COLO668 (cell line): ENCODE data around the gene POTEB2.
"Not testable (repeated sequence)": the region's sequence is repeated elsewhere in the genome, so short reads cannot be mapped to it uniquely, and the experiment has no call there.

ENCODE experiments used
- DNase-seq: peaks from one replicate; lab custom pipeline; 2025; ENCODE audit not compliant: unreplicated experiment; lab: John Stamatoyannopoulos, UW

Gene POTEB2

DNA sequence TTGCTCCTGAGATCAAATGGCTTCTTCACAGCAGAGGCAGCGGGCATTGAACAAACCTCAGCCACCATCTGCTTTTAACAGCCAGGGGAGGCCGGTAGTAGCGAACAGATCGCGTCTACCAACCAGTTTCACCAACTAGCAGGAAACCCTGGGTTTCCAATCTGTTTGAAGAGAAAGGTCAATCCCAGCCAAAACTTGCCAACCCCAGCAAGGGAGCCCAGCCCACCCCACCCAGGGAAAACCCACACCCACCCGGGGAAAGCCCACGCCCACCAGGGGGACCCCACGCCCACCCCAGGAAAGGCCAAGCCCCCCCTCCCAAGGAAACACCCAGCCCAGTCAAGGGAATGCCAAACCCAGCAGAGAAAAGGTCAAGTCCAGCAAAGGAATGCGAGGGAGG is at the start of gene POTEB2:
POTEB2 (minus strand) TSS at position 101 of the 400 bp plus-strand sequence; CDS start at position 68, 33 bp downstream.
- DNase-seq = not testable (repeated sequence)

DNA sequence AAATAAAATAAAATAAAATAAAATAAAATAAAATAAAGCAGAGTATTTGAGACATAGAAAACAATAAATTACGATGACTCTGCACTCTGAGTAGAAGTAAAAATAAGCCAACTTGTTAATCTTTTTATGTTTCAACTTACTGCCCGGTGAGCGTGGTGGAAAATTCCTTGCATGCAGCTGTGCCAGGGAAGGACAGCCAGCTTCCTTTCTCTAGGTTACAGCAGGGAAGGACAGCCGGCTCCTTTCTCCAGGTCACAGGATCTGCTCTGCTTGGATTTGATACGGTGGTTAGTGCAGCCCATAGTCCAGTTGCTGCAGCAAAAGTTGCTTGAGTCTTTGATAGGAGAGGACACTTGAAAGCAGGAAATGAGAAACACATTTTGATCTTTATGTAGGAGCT is 13.8 kb upstream of the POTEB2 start:
- not testable (repeated sequence) for DNase-seq

DNA sequence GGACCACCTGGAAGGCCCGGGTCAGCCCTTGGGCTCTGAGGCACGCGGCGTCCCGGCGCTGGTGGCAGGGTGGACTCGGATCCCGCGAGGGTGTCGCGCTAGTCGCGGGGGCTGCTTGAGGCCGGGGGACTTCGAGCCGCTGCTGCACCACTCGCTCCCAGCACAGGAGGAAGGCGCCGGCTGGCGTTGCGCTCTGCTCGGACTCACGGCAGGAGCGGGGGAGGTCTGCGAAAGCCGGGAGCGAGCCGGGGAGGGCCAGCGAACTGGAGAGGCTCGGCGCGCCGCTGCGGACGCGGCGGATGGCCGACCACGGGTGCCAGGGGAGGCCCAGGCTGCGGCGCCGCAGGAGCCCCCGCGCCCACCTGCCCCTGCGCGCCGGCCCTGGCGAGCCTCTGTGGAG is 12.3 kb upstream of the POTEB2 start:
- not testable (repeated sequence) for DNase-seq

DNA sequence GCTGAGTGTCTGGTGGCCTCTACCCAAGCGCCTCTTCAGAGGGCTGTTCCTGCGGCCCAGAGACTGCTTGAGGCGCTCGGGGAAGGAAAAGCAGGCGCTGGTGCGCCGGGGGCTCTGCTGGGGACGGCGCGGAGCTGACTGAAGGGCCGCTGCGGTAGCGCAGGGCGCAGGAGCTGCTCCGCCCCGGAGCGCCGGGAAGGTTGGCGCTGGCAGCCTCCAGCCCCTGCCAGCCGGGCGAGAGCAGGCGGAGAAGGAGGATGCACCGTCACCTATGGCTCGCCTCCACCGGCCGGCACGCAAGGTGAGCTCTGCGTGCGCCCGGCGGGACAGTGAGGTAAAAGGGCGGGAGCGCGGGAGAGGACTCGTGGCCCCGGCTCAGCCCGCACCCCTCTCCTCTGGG is 11.7 kb upstream of the POTEB2 start:
- not testable (repeated sequence) for DNase-seq
